ENCODE data around the gene ANKRD33B.

ANKRD33B gene

GRCh38 chr5:10639846-10640368, 76.0 kb downstream of the ANKRD33B start:
- no peak for DNase-seq

- no peak for DNase-seq
These were observed 78.5 kb downstream of the ANKRD33B start for GRCh38 chr5:10642367-10642766.

GRCh38 chr5:10644192-10644591, 80.3 kb downstream of the ANKRD33B start:
- no peak for DNase-seq

- no peak for DNase-seq
These were observed 81.3 kb downstream of the ANKRD33B start for GRCh38 chr5:10645146-10645545.

GRCh38 chr5:10645671-10646070, 81.8 kb downstream of the ANKRD33B start:
- no peak for DNase-seq

- DNase-seq: no peak
These were observed 83.8 kb downstream of the ANKRD33B start for GRCh38 chr5:10647640-10648039.

- no peak for DNase-seq
These were observed 85.2 kb downstream of the ANKRD33B start for GRCh38 chr5:10648806-10649665.

GRCh38 chr5:10649666-10650380, 86.0 kb downstream of the ANKRD33B start:
- DNase-seq: no peak

- no peak for DNase-seq
These were observed 88.3 kb downstream of the ANKRD33B start for GRCh38 chr5:10652151-10652550.

- no peak for DNase-seq
These were observed 88.7 kb downstream of the ANKRD33B start for GRCh38 chr5:10652606-10653005.

GRCh38 chr5:10653043-10653442, 89.2 kb downstream of the ANKRD33B start:
- DNase-seq: no peak

GRCh38 chr5:10653751-10654400, 90.0 kb downstream of the ANKRD33B start:
- DNase-seq: no peak

- no peak for DNase-seq
These were observed 90.7 kb downstream of the ANKRD33B start for GRCh38 chr5:10654566-10654965.

- DNase-seq: no peak
These were observed 91.5 kb downstream of the ANKRD33B start for GRCh38 chr5:10655161-10655971.

- DNase-seq: no peak
These were observed 92.3 kb downstream of the ANKRD33B start for GRCh38 chr5:10655972-10656830.

- DNase-seq: no peak
These were observed 94.4 kb downstream of the ANKRD33B start for GRCh38 chr5:10658265-10658664.

- no peak for DNase-seq
These were observed 96.3 kb downstream of the ANKRD33B start for GRCh38 chr5:10660135-10660534.

GRCh38 chr5:10660720-10661387, 97.0 kb downstream of the ANKRD33B start:
- DNase-seq: no peak

GRCh38 chr5:10661401-10661800, 97.5 kb downstream of the ANKRD33B start:
- DNase-seq: no peak

- DNase-seq: no peak
These were observed 98.2 kb downstream of the ANKRD33B start for GRCh38 chr5:10662083-10662482.

Data from central memory CD4-positive, alpha-beta T cell (primary cell).